ENCODE data around the gene DHX9. TPM values are rescaled to one million over a fixed set of nuclear protein-coding genes. Genes with fewer than 3 reads are reported as not detected.

DHX9 gene
- total RNA-seq (2014; rRNA removed) (191 and 195 TPM in 2 replicates), Bru-seq, nascent RNA (percentile 95 among the genes with signal in this experiment), BruChase-seq, experiment 1, labeled RNA remaining after a 6-hour chase (percentile 94 among the genes with signal in this experiment), BruChase-seq, experiment 2, labeled RNA remaining after a 2-hour chase (percentile 92 among the genes with signal in this experiment)
- long read RNA-seq, full-length matches to known transcripts = 80 of 138 reads
- long read RNA-seq, partial matches to known transcripts = 50 of 138 reads
- long read RNA-seq, other reads (novel, unspliced or antisense) = 8 of 138 reads

DNA sequence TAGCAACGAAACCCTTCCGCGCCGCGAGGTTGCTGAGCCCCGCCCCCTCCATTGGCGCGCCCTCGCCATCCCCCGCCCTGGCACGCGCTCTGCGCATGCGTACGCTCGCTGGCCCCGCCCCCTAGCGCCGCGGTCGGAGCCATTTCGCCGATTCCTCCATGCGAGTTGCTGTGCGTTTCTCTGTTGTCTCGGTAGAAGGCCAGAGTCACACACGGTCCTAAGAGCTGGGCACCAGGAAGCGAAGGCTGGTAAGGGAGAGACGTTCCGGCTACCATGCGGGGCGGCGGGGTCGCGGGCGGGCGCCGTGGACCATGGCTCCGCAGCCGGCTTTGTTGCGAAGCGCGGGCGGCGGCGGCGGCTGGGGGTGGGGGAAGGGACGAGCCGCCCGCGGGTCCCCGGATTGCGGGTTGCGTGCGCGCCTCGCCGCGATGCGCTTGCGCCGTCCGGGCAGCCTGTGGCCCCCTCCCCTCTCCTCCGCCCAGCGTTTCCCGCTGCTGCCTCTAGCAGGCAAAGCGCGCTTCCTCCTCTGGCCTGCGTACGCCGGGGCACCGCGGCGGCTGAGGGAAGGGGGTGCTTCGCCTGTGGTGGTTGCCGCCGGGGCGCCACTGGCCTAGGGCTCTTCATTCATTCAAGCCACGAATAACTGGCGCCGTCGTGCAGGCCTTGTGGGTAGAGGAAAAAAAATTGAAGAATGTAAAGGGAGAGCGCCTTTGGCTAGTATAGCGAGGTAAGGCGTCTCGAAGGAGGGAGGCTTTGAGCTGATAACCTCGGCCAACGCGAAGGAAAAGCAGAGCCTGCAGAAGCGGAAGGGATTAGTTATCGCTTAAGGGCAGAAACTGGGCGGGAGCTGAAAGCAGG lies at the start of gene DHX9:
DHX9 (plus strand) TSS at position 139 of the 858 bp plus-strand sequence. CDS start 3,220 bp downstream, outside the sequence.
- intact Hi-C loops (cut with micrococcal nuclease) = no loop called here
- H3K79me2 ChIP-seq (ENCODE audit: low read length) = peaks cover 53% of the 10 kb centered on the region
- no peaks in the 10 kb centered on the region for H3K9me2 ChIP-seq (replicated peaks; ENCODE audit: low read length)
- peak within 1 kb of the TSS; percentile 95 for H3K9ac ChIP-seq (ENCODE audit: low read length)
- peaks cover 49% of the 10 kb centered on the region for H4K20me1 ChIP-seq (ENCODE audit: low read length)
- no peaks in the 10 kb centered on the region for H3K27me3 ChIP-seq (ENCODE audit: low read length)
- TF ChIP-seq, protein P1, sequence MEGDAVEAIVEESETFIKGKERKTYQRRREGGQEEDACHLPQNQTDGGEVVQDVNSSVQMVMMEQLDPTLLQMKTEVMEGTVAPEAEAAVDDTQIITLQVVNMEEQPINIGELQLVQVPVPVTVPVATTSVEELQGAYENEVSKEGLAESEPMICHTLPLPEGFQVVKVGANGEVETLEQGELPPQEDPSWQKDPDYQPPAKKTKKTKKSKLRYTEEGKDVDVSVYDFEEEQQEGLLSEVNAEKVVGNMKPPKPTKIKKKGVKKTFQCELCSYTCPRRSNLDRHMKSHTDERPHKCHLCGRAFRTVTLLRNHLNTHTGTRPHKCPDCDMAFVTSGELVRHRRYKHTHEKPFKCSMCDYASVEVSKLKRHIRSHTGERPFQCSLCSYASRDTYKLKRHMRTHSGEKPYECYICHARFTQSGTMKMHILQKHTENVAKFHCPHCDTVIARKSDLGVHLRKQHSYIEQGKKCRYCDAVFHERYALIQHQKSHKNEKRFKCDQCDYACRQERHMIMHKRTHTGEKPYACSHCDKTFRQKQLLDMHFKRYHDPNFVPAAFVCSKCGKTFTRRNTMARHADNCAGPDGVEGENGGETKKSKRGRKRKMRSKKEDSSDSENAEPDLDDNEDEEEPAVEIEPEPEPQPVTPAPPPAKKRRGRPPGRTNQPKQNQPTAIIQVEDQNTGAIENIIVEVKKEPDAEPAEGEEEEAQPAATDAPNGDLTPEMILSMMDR (conservative IDR thresholded peaks at IDR 0.05; ENCODE audit: low read depth, low read length) = no peak
- TF ChIP-seq EZH2phosphoT487 (IDR thresholded peaks at IDR 0.05; ENCODE audit: borderline replicate concordance, low read length) (no peak), EZH2 (IDR thresholded peaks at IDR 0.05; ENCODE audit: low read length, unreplicated experiment) (no peak)
- ChIA-PET POLR2A (ENCODE audit: unreplicated experiment) (no interaction called here), CTCF (no interaction called here)
- H3K4me3 ChIP-seq (ENCODE audit: low read length) = peak within 1 kb of the TSS; percentile 98
- peak within 1 kb of the TSS; percentile 94 for H2AFZ ChIP-seq (ENCODE audit: low read length)
- DNase-seq = peak; percentile 82
- H3K4me2 ChIP-seq (ENCODE audit: low read length) = peak within 1 kb of the TSS; percentile 98
- TSS peak; percentile 34 for BruUV-seq (replicated peaks)
- no peaks in the 10 kb centered on the region for H3F3A ChIP-seq (ENCODE audit: low read length, unreplicated experiment)
- H3K36me3 ChIP-seq (ENCODE audit: low read depth, low read length) = peaks cover 25% of the 10 kb centered on the region
- H3K4me1 ChIP-seq (ENCODE audit: insufficient read depth, low read length) = peaks cover 11% of the 10 kb centered on the region; the same call in 1 of the 2 replicates
- ATAC-seq = peak; percentile 81
- H3K27ac ChIP-seq (ENCODE audit: low read length) = peak within 1 kb of the TSS; percentile 71
- no peaks in the 10 kb centered on the region for H3K9me3 ChIP-seq (ENCODE audit: low read length)

- H3K4me3 ChIP-seq (ENCODE audit: low read length) = no peak overlapping the region
- no TSS peak for BruUV-seq (replicated peaks)
- no peaks in the 10 kb centered on the region for H3K36me3 ChIP-seq (ENCODE audit: low read depth, low read length)
- ATAC-seq (no peak), DNase-seq (no peak)
- H3K79me2 ChIP-seq (ENCODE audit: low read length) = no peaks in the 10 kb centered on the region
- CTCF ChIA-PET = no interaction called here
- intact Hi-C loops (cut with micrococcal nuclease) = no loop called here
- H3F3A ChIP-seq (ENCODE audit: low read length, unreplicated experiment) = no peaks in the 10 kb centered on the region
- TF ChIP-seq, protein P1 (conservative IDR thresholded peaks at IDR 0.05; ENCODE audit: low read depth, low read length) = no peak
- no peak for TF ChIP-seq EZH2 (IDR thresholded peaks at IDR 0.05; ENCODE audit: low read length, unreplicated experiment)
- no peak for TF ChIP-seq EZH2phosphoT487 (IDR thresholded peaks at IDR 0.05; ENCODE audit: borderline replicate concordance, low read length)
- no peaks in the 10 kb centered on the region for H4K20me1 ChIP-seq (ENCODE audit: low read length)
- no peak overlapping the region for H3K9ac ChIP-seq (ENCODE audit: low read length)
- H3K27me3 ChIP-seq (ENCODE audit: low read length) = peaks cover 54% of the 10 kb centered on the region
- H2AFZ ChIP-seq (ENCODE audit: low read length) = no peak overlapping the region
- H3K4me2 ChIP-seq (ENCODE audit: low read length) = no peak overlapping the region
- POLR2A ChIA-PET (ENCODE audit: unreplicated experiment) = no interaction called here
- no peaks in the 10 kb centered on the region for H3K4me1 ChIP-seq (ENCODE audit: insufficient read depth, low read length)
- H3K27ac ChIP-seq (ENCODE audit: low read length) = no peak overlapping the region
- H3K9me3 ChIP-seq (ENCODE audit: low read length) = no peaks in the 10 kb centered on the region
- no peaks in the 10 kb centered on the region for H3K9me2 ChIP-seq (replicated peaks; ENCODE audit: low read length)
Observed at GRCh38 chr1:182791281-182792179, 47.6 kb upstream of the DHX9 start.

All from PC-3 (cell line).